ENCODE data around the gene LLGL2.
A peak's percentile ranks its signal among the peaks of the same experiment; 100 is the strongest.

Gene LLGL2

GRCh38 chr17:75589012-75589918 is 63.8 kb downstream of the LLGL2 start:
- peak overlapping the region; percentile 62; the same call in 1 of the 2 replicates for H2AFZ ChIP-seq (ENCODE audit: low read depth, low read length)
- H3K79me2 ChIP-seq (ENCODE audit: low read length), result no peaks in the 10 kb centered on the region
- H4K20me1 ChIP-seq (ENCODE audit: insufficient read depth, low read length), result no peaks in the 10 kb centered on the region
- H3K4me3 ChIP-seq (ENCODE audit: low read length), result peak overlapping the region; percentile 82
- H3K9me3 ChIP-seq (ENCODE audit: insufficient read depth, low read length), result no peaks in the 10 kb centered on the region
- peak overlapping the region; percentile 73 for H3K9ac ChIP-seq (ENCODE audit: low read length)
- H3K27me3 ChIP-seq (ENCODE audit: low read depth, low read length), result peaks cover 13% of the 10 kb centered on the region
- TF ChIP-seq CTCF (IDR thresholded peaks at IDR 0.05; ENCODE audit: low read depth, low read length), result peak; percentile 38
- TF ChIP-seq EZH2phosphoT487 (IDR thresholded peaks at IDR 0.05; ENCODE audit: low read depth), result no peak
- no peaks in the 10 kb centered on the region for H3K36me3 ChIP-seq (replicated peaks; ENCODE audit: low read depth, low read length)
- H3K27ac ChIP-seq (ENCODE audit: low read length), result no peak overlapping the region
- peaks cover 3% of the 10 kb centered on the region; the same call in 1 of the 2 replicates for H3K4me1 ChIP-seq (ENCODE audit: low read length)
- peak overlapping the region; percentile 92 for H3K4me2 ChIP-seq (ENCODE audit: low read length)

- Histone ChIP-seq H3K4me2 (ENCODE audit: low read length) (peak overlapping the region; percentile 92), H2AFZ (ENCODE audit: low read depth, low read length) (no peak overlapping the region; the same call in 1 of the 2 replicates), H3K27me3 (ENCODE audit: low read depth, low read length) (peaks cover 13% of the 10 kb centered on the region), H3K79me2 (ENCODE audit: low read length) (no peaks in the 10 kb centered on the region), H4K20me1 (ENCODE audit: insufficient read depth, low read length) (no peaks in the 10 kb centered on the region), H3K9me3 (ENCODE audit: insufficient read depth, low read length) (no peaks in the 10 kb centered on the region), H3K27ac (ENCODE audit: low read length) (no peak overlapping the region), H3K36me3 (replicated peaks; ENCODE audit: low read depth, low read length) (no peaks in the 10 kb centered on the region), H3K4me1 (ENCODE audit: low read length) (peaks cover 3% of the 10 kb centered on the region; the same call in 1 of the 2 replicates), H3K4me3 (ENCODE audit: low read length) (peak overlapping the region; percentile 82), H3K9ac (ENCODE audit: low read length) (peak overlapping the region; percentile 73; the same call in 1 of the 2 replicates)
- TF ChIP-seq CTCF (IDR thresholded peaks at IDR 0.05; ENCODE audit: low read depth, low read length) (no peak), EZH2phosphoT487 (IDR thresholded peaks at IDR 0.05; ENCODE audit: low read depth) (no peak)
Measured at GRCh38 chr17:75589919-75590303, 64.4 kb downstream of the LLGL2 start.

- Histone ChIP-seq H3K27ac (ENCODE audit: low read length) (no peak overlapping the region), H3K36me3 (replicated peaks; ENCODE audit: low read depth, low read length) (no peaks in the 10 kb centered on the region), H3K79me2 (ENCODE audit: low read length) (no peaks in the 10 kb centered on the region), H3K9me3 (ENCODE audit: insufficient read depth, low read length) (no peaks in the 10 kb centered on the region), H3K4me2 (ENCODE audit: low read length) (peak overlapping the region; percentile 92; the same call in 1 of the 2 replicates), H3K27me3 (ENCODE audit: low read depth, low read length) (peaks cover 13% of the 10 kb centered on the region), H3K4me3 (ENCODE audit: low read length) (peak overlapping the region; percentile 82; the same call in 1 of the 2 replicates), H4K20me1 (ENCODE audit: insufficient read depth, low read length) (no peaks in the 10 kb centered on the region), H3K4me1 (ENCODE audit: low read length) (peaks cover 3% of the 10 kb centered on the region; the same call in 1 of the 2 replicates), H3K9ac (ENCODE audit: low read length) (no peak overlapping the region), H2AFZ (ENCODE audit: low read depth, low read length) (no peak overlapping the region)
- TF ChIP-seq EZH2phosphoT487 (IDR thresholded peaks at IDR 0.05; ENCODE audit: low read depth), result no peak
- TF ChIP-seq CTCF (IDR thresholded peaks at IDR 0.05; ENCODE audit: low read depth, low read length), result no peak
Measured at GRCh38 chr17:75590314-75590761, 64.8 kb downstream of the LLGL2 start.

Measured in OCI-LY3 (cell line).